ENCODE measurements around the gene LIFR. TPM values are rescaled to one million over a fixed set of nuclear protein-coding genes. Genes with fewer than 3 reads are reported as not detected.

Gene LIFR
- total RNA-seq, 4 donors from 2014 or later, result 3.1 to 72.9 (median 16.9) TPM

- WGBS, 2 donors, result 40 to 72% methylated on average over 3 of the region's 3 CpGs
Observed at GRCh38 chr5:38453506-38453905, 102.9 kb downstream of the LIFR start.

GRCh38 chr5:38452201-38452600, 104.2 kb downstream of the LIFR start:
- Histone ChIP-seq H3K27ac (no peak overlapping the region), H3K4me3 (no peak overlapping the region), H3K4me1 (peaks cover 0 to 19% (median 3%) of the 10 kb centered on the region in 3 donors), H3K36me3 (no peaks in the 10 kb centered on the region), H3K27me3 (peaks cover 0 to 29% (median 0%) of the 10 kb centered on the region in 4 donors), H3K9me3 (no peaks in the 10 kb centered on the region)
- TF ChIP-seq POLR2A (IDR thresholded peaks at IDR 0.05) (no peak), CTCF (IDR thresholded peaks at IDR 0.05) (no peak)
- intact Hi-C loops (cut with DNase I), result no loop called here
- 52 to 73% methylated on average over 2 to 4 of the region's 4 CpGs for WGBS, 2 donors
- no peak for DNase-seq

More at GRCh38 chr5:38453506-38453905, 102.9 kb downstream of the LIFR start:
- TF ChIP-seq CTCF (IDR thresholded peaks at IDR 0.05) (no peak), POLR2A (IDR thresholded peaks at IDR 0.05) (no peak)
- intact Hi-C loops (cut with DNase I), result no loop called here
- Histone ChIP-seq H3K4me3 (no peak overlapping the region), H3K9me3 (no peaks in the 10 kb centered on the region), H3K27me3 (peaks cover 0 to 34% (median 0%) of the 10 kb centered on the region in 4 donors), H3K36me3 (no peaks in the 10 kb centered on the region), H3K4me1 (peaks cover 0 to 6% (median 0%) of the 10 kb centered on the region in 3 donors), H3K27ac (no peak overlapping the region)
- DNase-seq, result no peak

- WGBS, 2 donors, result 62 to 79% methylated on average over 7 to 9 of the region's 9 CpGs
- H3K36me3 ChIP-seq, result no peaks in the 10 kb centered on the region
- TF ChIP-seq POLR2A (IDR thresholded peaks at IDR 0.05) (no peak), CTCF (IDR thresholded peaks at IDR 0.05) (no peak)
- H3K27me3 ChIP-seq, result peaks cover 0 to 28% (median 0%) of the 10 kb centered on the region in 4 donors
- H3K4me3 ChIP-seq, result no peak overlapping the region
- DNase-seq, result no peak
- H3K9me3 ChIP-seq, result no peaks in the 10 kb centered on the region
- no peak overlapping the region for H3K27ac ChIP-seq
- peaks cover 0 to 20% (median 3%) of the 10 kb centered on the region in 3 donors for H3K4me1 ChIP-seq
- intact Hi-C loops (cut with DNase I), result no loop called here
Observed at GRCh38 chr5:38451074-38451725, 105.2 kb downstream of the LIFR start.

- no peak for DNase-seq
- TF ChIP-seq CTCF (IDR thresholded peaks at IDR 0.05) (no peak), POLR2A (IDR thresholded peaks at IDR 0.05) (no peak)
- H3K27ac ChIP-seq, result no peak overlapping the region
- no peaks in the 10 kb centered on the region for H3K9me3 ChIP-seq
- H3K4me3 ChIP-seq, result no peak overlapping the region
- intact Hi-C loops (cut with DNase I), result no loop called here
- 64 to 89% methylated on average over 3 to 6 of the region's 6 CpGs for WGBS, 2 donors
- peaks cover 0 to 30% (median 0%) of the 10 kb centered on the region in 4 donors for H3K27me3 ChIP-seq
- H3K4me1 ChIP-seq, result peaks cover 0 to 20% (median 3%) of the 10 kb centered on the region in 3 donors
- no peaks in the 10 kb centered on the region for H3K36me3 ChIP-seq
Observed at GRCh38 chr5:38450627-38451026, 105.8 kb downstream of the LIFR start.

- peak overlapping the region in 1 of 4 donors; percentile 34 for H3K27ac ChIP-seq
Observed at GRCh38 chr5:38448568-38449350, 107.7 kb downstream of the LIFR start.

More at GRCh38 chr5:38448568-38449350, 107.7 kb downstream of the LIFR start:
- Histone ChIP-seq H3K4me1 (peaks cover 0 to 20% (median 3%) of the 10 kb centered on the region in 3 donors), H3K9me3 (no peaks in the 10 kb centered on the region), H3K27me3 (peaks cover 0 to 27% (median 0%) of the 10 kb centered on the region in 4 donors), H3K36me3 (no peaks in the 10 kb centered on the region), H3K4me3 (no peak overlapping the region)
- TF ChIP-seq CTCF (IDR thresholded peaks at IDR 0.05) (no peak), POLR2A (IDR thresholded peaks at IDR 0.05) (no peak)
- no peak for DNase-seq
- 66 to 82% methylated on average over 7 to 8 of the region's 9 CpGs for WGBS, 2 donors
- intact Hi-C loops (cut with DNase I), result loop anchor here (10.0 kb wide), 1 partner anchor 106 kb away; the partner anchor contains the start of gene LIFR
